ENCODE results near the gene SYK.

Gene SYK

GRCh38 chr9:90914868-90915483 is 113.4 kb downstream of the SYK start:
- TF ChIP-seq POLR2AphosphoS5 (IDR thresholded peaks at IDR 0.05; ENCODE audit: low read depth, low read length): no peak
- no peak for TF ChIP-seq SIN3A (IDR thresholded peaks at IDR 0.05; ENCODE audit: borderline replicate concordance, insufficient read depth, low read length)
- peak; percentile 77 for TF ChIP-seq FOXP2 (optimal IDR thresholded peaks at IDR 0.05; ENCODE audit: borderline replicate concordance, extremely low read depth, extremely low read length, insufficient read depth)

- TF ChIP-seq POLR2AphosphoS5 (IDR thresholded peaks at IDR 0.05; ENCODE audit: low read depth, low read length): no peak
- no peak for TF ChIP-seq REST (IDR thresholded peaks at IDR 0.05; ENCODE audit: insufficient read depth in 1 of 2, low read depth in 2 of 2, low read length in 2 of 2)
- TF ChIP-seq TAF1 (IDR thresholded peaks at IDR 0.05; ENCODE audit: borderline replicate concordance, insufficient read depth, low read length): no peak
- no peak for TF ChIP-seq FOXP2 (optimal IDR thresholded peaks at IDR 0.05; ENCODE audit: borderline replicate concordance, extremely low read depth, extremely low read length, insufficient read depth)
- TF ChIP-seq SIN3A (IDR thresholded peaks at IDR 0.05; ENCODE audit: borderline replicate concordance, insufficient read depth, low read length): no peak
Measured at GRCh38 chr9:90915693-90916092, 114.1 kb downstream of the SYK start.

- TF ChIP-seq FOXP2 (optimal IDR thresholded peaks at IDR 0.05; ENCODE audit: borderline replicate concordance, extremely low read depth, extremely low read length, insufficient read depth) (no peak), REST (IDR thresholded peaks at IDR 0.05; ENCODE audit: insufficient read depth in 1 of 2, low read depth in 2 of 2, low read length in 2 of 2) (no peak), SIN3A (IDR thresholded peaks at IDR 0.05; ENCODE audit: borderline replicate concordance, insufficient read depth, low read length) (no peak), TAF1 (IDR thresholded peaks at IDR 0.05; ENCODE audit: borderline replicate concordance, insufficient read depth, low read length) (no peak)
Measured at GRCh38 chr9:90916147-90916734, 114.6 kb downstream of the SYK start.

- TF ChIP-seq FOXP2 (optimal IDR thresholded peaks at IDR 0.05; ENCODE audit: borderline replicate concordance, extremely low read depth, extremely low read length, insufficient read depth): no peak
Measured at GRCh38 chr9:90919883-90920282, 118.3 kb downstream of the SYK start.

- no peak for TF ChIP-seq TAF1 (IDR thresholded peaks at IDR 0.05; ENCODE audit: borderline replicate concordance, insufficient read depth, low read length)
- no peak for TF ChIP-seq FOXP2 (optimal IDR thresholded peaks at IDR 0.05; ENCODE audit: borderline replicate concordance, extremely low read depth, extremely low read length, insufficient read depth)
- no peak for TF ChIP-seq SIN3A (IDR thresholded peaks at IDR 0.05; ENCODE audit: borderline replicate concordance, insufficient read depth, low read length)
Measured at GRCh38 chr9:90921104-90921503, 119.5 kb downstream of the SYK start.

GRCh38 chr9:90921969-90922368 is 120.3 kb downstream of the SYK start:
- no peak for TF ChIP-seq TAF1 (IDR thresholded peaks at IDR 0.05; ENCODE audit: borderline replicate concordance, insufficient read depth, low read length)
- TF ChIP-seq REST (IDR thresholded peaks at IDR 0.05; ENCODE audit: insufficient read depth in 1 of 2, low read depth in 2 of 2, low read length in 2 of 2): no peak
- no peak for TF ChIP-seq FOXP2 (optimal IDR thresholded peaks at IDR 0.05; ENCODE audit: borderline replicate concordance, extremely low read depth, extremely low read length, insufficient read depth)
- TF ChIP-seq POLR2AphosphoS5 (IDR thresholded peaks at IDR 0.05; ENCODE audit: low read depth, low read length): no peak
- TF ChIP-seq SIN3A (IDR thresholded peaks at IDR 0.05; ENCODE audit: borderline replicate concordance, insufficient read depth, low read length): no peak

All from PFSK-1 (cell line).